ENCODE results near the gene STEAP1B.
"Not testable (repeated sequence)": the region's sequence is repeated elsewhere in the genome, so short reads cannot be mapped to it uniquely, and the experiment has no call there.

Gene STEAP1B

GRCh38 chr7:22499888-22500689 lies at the start of gene STEAP1B:
Gene STEAP1B (minus strand): TSS chr7:22500188. CDS start chr7:22494855, 5,333 bp downstream.
- H3K4me3 ChIP-seq (ENCODE audit: low read depth, low read length), result peak within 1 kb of the TSS; percentile 43
- in situ Hi-C loops (cut with HindIII; ENCODE audit: low sequenced_read_pairs), result not testable (repeated sequence)
- peak; percentile 75 for TF ChIP-seq CTCF (IDR thresholded peaks at IDR 0.05; ENCODE audit: low read depth, low read length, missing control alignments)
- peak; percentile 76 for DNase-seq (ENCODE audit: low read depth)

- no peak overlapping the region for H3K4me3 ChIP-seq (ENCODE audit: low read depth, low read length)
- in situ Hi-C loops (cut with HindIII; ENCODE audit: low sequenced_read_pairs), result no loop called here
- DNase-seq (ENCODE audit: low read depth), result no peak
- TF ChIP-seq CTCF (IDR thresholded peaks at IDR 0.05; ENCODE audit: low read depth, low read length, missing control alignments), result no peak
Observed at GRCh38 chr7:22549051-22549450, 49.1 kb upstream of the STEAP1B start.

GRCh38 chr7:22548313-22548712 lies 48.3 kb upstream of the STEAP1B start:
- no peak for TF ChIP-seq CTCF (IDR thresholded peaks at IDR 0.05; ENCODE audit: low read depth, low read length, missing control alignments)
- DNase-seq (ENCODE audit: low read depth), result no peak
- in situ Hi-C loops (cut with HindIII; ENCODE audit: low sequenced_read_pairs), result no loop called here
- no peak overlapping the region for H3K4me3 ChIP-seq (ENCODE audit: low read depth, low read length)

GRCh38 chr7:22546769-22547168 lies 46.8 kb upstream of the STEAP1B start:
- TF ChIP-seq CTCF (IDR thresholded peaks at IDR 0.05; ENCODE audit: low read depth, low read length, missing control alignments), result no peak
- H3K4me3 ChIP-seq (ENCODE audit: low read depth, low read length), result no peak overlapping the region
- in situ Hi-C loops (cut with HindIII; ENCODE audit: low sequenced_read_pairs), result no loop called here
- no peak for DNase-seq (ENCODE audit: low read depth)

- TF ChIP-seq CTCF (IDR thresholded peaks at IDR 0.05; ENCODE audit: low read depth, low read length, missing control alignments), result no peak
- DNase-seq (ENCODE audit: low read depth), result no peak
- H3K4me3 ChIP-seq (ENCODE audit: low read depth, low read length), result no peak overlapping the region
- in situ Hi-C loops (cut with HindIII; ENCODE audit: low sequenced_read_pairs), result no loop called here
Observed at GRCh38 chr7:22545529-22545928, 45.5 kb upstream of the STEAP1B start.

- DNase-seq (ENCODE audit: low read depth), result no peak
- in situ Hi-C loops (cut with HindIII; ENCODE audit: low sequenced_read_pairs), result no loop called here
- no peak for TF ChIP-seq CTCF (IDR thresholded peaks at IDR 0.05; ENCODE audit: low read depth, low read length, missing control alignments)
- no peak overlapping the region for H3K4me3 ChIP-seq (ENCODE audit: low read depth, low read length)
Observed at GRCh38 chr7:22544245-22544644, 44.3 kb upstream of the STEAP1B start.
